GM19193 (cell line): Measurements from ENCODE around the gene FAM200B.

Experiments
- POLR2A ChIP-seq: IDR thresholded peaks from 4 replicates; pipeline ENCODE4 v1.6.1; 2011; ENCODE audit not compliant: insufficient read depth, insufficient read length; ENCODE audit errors: extremely low read depth

FAM200B gene

DNA sequence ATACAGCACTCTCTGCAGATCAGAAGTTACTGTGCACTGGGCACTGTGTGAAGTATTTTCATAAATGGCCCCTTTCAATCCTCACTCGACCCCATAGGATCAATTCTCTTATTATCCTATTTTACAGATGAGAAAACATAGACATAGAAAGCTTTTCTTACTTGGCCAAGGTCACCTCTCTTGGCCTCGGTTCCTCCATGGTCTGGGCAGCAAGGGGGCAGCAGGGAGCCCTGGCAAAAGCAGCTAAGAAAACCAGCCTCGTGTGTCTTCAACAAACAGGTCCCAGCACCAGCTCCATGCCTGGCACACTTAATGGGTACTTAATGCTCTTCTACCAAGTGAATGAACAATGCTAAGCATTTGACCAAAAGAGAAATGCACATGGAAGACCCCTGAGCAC is 55.6 kb downstream of the FAM200B start:
- no peak for TF ChIP-seq POLR2A

DNA sequence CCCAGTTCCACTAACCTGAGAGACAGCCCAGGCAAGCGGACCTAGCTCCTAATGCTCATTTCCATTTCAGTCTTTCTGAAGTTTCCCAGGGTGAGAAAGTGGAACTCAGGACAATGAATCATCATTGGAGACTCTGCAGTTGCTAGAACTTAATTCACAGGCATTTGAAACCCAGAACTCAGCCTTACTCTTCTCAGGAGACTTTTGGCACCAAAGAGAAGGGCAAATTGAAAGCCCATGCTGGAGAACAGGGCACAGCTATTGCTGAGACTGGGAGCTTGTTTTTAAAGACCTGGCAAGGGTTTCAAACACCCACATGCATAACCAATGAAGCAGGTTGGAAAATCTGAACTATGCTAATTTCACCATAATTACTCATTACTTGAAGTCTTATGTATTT is 57.2 kb downstream of the FAM200B start:
- no peak for TF ChIP-seq POLR2A
